HEK293 (cell line): ENCODE data around the gene NR2F1-AS1.

Source experiments
- EGR2 ChIP-seq: fragments of 450-650 bp; formaldehyde crosslinking; IDR thresholded peaks from 2 replicates; pipeline ENCODE4 v1.5.1; 2016; ENCODE audit warnings: low read depth, missing biosample characterization, missing genetic modification characterization
- FEZF1 ChIP-seq: fragments of 450-650 bp; formaldehyde crosslinking; IDR thresholded peaks from 2 replicates; pipeline ENCODE4 v1.5.1; 2016; ENCODE audit warnings: missing biosample characterization, missing genetic modification characterization
- GLIS1 ChIP-seq: fragments of 450-650 bp; formaldehyde crosslinking; IDR thresholded peaks from 2 replicates; pipeline ENCODE4 v1.5.1; 2016; ENCODE audit warnings: missing biosample characterization, missing genetic modification characterization
- GLIS2 ChIP-seq: fragments of 450-650 bp; formaldehyde crosslinking; IDR thresholded peaks from 2 replicates; pipeline ENCODE4 v1.5.1; 2016; ENCODE audit warnings: missing biosample characterization, missing genetic modification characterization
- KLF16 ChIP-seq: fragments of 450-650 bp; formaldehyde crosslinking; IDR thresholded peaks from 2 replicates; pipeline ENCODE4 v1.5.1; 2017; ENCODE audit warnings: missing biosample characterization, missing genetic modification characterization
- SCRT1 ChIP-seq: fragments of 450-650 bp; formaldehyde crosslinking; IDR thresholded peaks from 2 replicates; pipeline ENCODE4 v1.5.1; 2016; ENCODE audit warnings: missing biosample characterization, missing genetic modification characterization, borderline replicate concordance
- TCF7L2 ChIP-seq: IDR thresholded peaks from 2 replicates; pipeline ENCODE4 v1.6.1; 2011; ENCODE audit warnings: low read depth, mild to moderate bottlenecking, inconsistent platforms, low read length, moderate library complexity, borderline replicate concordance
- WT1 ChIP-seq: fragments of 450-650 bp; formaldehyde crosslinking; IDR thresholded peaks from 2 replicates; pipeline ENCODE4 v1.5.1; 2016; ENCODE audit warnings: missing biosample characterization, missing genetic modification characterization
- ZBTB7A ChIP-seq: fragments of 450-650 bp; formaldehyde crosslinking; IDR thresholded peaks from 2 replicates; pipeline ENCODE4 v1.5.1; 2016; ENCODE audit warnings: low read depth, missing biosample characterization, missing genetic modification characterization
- ZNF132 ChIP-seq: fragments of 450-650 bp; formaldehyde crosslinking; IDR thresholded peaks from 2 replicates; pipeline ENCODE4 v1.5.1; 2017; ENCODE audit warnings: missing biosample characterization, missing genetic modification characterization, borderline replicate concordance
- ZNF140 ChIP-seq: fragments of 450-650 bp; formaldehyde crosslinking; IDR thresholded peaks from 2 replicates; pipeline ENCODE4 v1.5.1; 2016; ENCODE audit warnings: missing biosample characterization, missing genetic modification characterization
- ZNF155 ChIP-seq: fragments of 450-650 bp; formaldehyde crosslinking; IDR thresholded peaks from 2 replicates; pipeline ENCODE4 v1.5.1; 2016; ENCODE audit warnings: missing biosample characterization, missing genetic modification characterization
- ZNF211 ChIP-seq: fragments of 450-650 bp; formaldehyde crosslinking; IDR thresholded peaks from 2 replicates; pipeline ENCODE4 v1.5.1; 2016; ENCODE audit warnings: low read depth, missing biosample characterization, missing genetic modification characterization
- ZNF223 ChIP-seq: fragments of 450-650 bp; formaldehyde crosslinking; IDR thresholded peaks from 2 replicates; pipeline ENCODE4 v1.5.1; 2016; ENCODE audit warnings: missing biosample characterization, missing genetic modification characterization
- ZNF23 ChIP-seq: fragments of 450-650 bp; formaldehyde crosslinking; IDR thresholded peaks from 2 replicates; pipeline ENCODE4 v1.5.1; 2016; ENCODE audit warnings: missing biosample characterization, missing genetic modification characterization, borderline replicate concordance
- ZNF24 ChIP-seq: fragments of 450-650 bp; formaldehyde crosslinking; IDR thresholded peaks from 2 replicates; pipeline ENCODE4 v1.5.1; 2016; ENCODE audit warnings: missing biosample characterization, missing genetic modification characterization
- ZNF292 ChIP-seq: fragments of 450-650 bp; formaldehyde crosslinking; IDR thresholded peaks from 2 replicates; pipeline ENCODE4 v1.5.1; 2016; ENCODE audit warnings: low read depth, missing biosample characterization, missing genetic modification characterization, borderline replicate concordance
- ZNF311 ChIP-seq: fragments of 450-650 bp; formaldehyde crosslinking; IDR thresholded peaks from 2 replicates; pipeline ENCODE4 v1.5.1; 2017; ENCODE audit warnings: missing biosample characterization, missing genetic modification characterization, borderline replicate concordance
- ZNF394 ChIP-seq: fragments of 450-650 bp; formaldehyde crosslinking; IDR thresholded peaks from 2 replicates; pipeline ENCODE4 v1.5.1; 2016; ENCODE audit warnings: missing biosample characterization, missing genetic modification characterization, mild to moderate bottlenecking, moderate library complexity, borderline replicate concordance
- ZNF423 ChIP-seq: fragments of 450-650 bp; formaldehyde crosslinking; IDR thresholded peaks from 2 replicates; pipeline ENCODE4 v1.5.1; 2016; ENCODE audit warnings: missing biosample characterization, missing genetic modification characterization
- ZNF426 ChIP-seq: fragments of 450-650 bp; formaldehyde crosslinking; IDR thresholded peaks from 2 replicates; pipeline ENCODE4 v1.5.1; 2017; ENCODE audit warnings: missing biosample characterization, missing genetic modification characterization, mild to moderate bottlenecking, inconsistent platforms, moderate library complexity
- ZNF510 ChIP-seq: fragments of 450-650 bp; formaldehyde crosslinking; IDR thresholded peaks from 2 replicates; pipeline ENCODE4 v1.5.1; 2018; ENCODE audit warnings: mild to moderate bottlenecking, missing genetic modification characterization, missing biosample characterization; ENCODE audit not compliant: insufficient replicate concordance
- ZNF548 ChIP-seq: fragments of 450-650 bp; formaldehyde crosslinking; IDR thresholded peaks from 2 replicates; pipeline ENCODE4 v1.5.1; 2016; ENCODE audit warnings: missing biosample characterization, missing genetic modification characterization
- ZNF623 ChIP-seq: fragments of 450-650 bp; formaldehyde crosslinking; IDR thresholded peaks from 2 replicates; pipeline ENCODE4 v1.5.1; 2016; ENCODE audit warnings: missing biosample characterization, missing genetic modification characterization
- ZNF670 ChIP-seq: fragments of 450-650 bp; formaldehyde crosslinking; IDR thresholded peaks from 2 replicates; pipeline ENCODE4 v1.5.1; 2016; ENCODE audit warnings: missing biosample characterization, missing genetic modification characterization, low read depth
- ZNF747 ChIP-seq: fragments of 450-650 bp; formaldehyde crosslinking; IDR thresholded peaks from 2 replicates; pipeline ENCODE4 v1.5.1; 2016; ENCODE audit warnings: missing biosample characterization, missing genetic modification characterization
- ZSCAN23 ChIP-seq: fragments of 450-650 bp; formaldehyde crosslinking; IDR thresholded peaks from 2 replicates; pipeline ENCODE4 v1.5.1; 2016; ENCODE audit warnings: missing biosample characterization, missing genetic modification characterization
- TF ChIP-seq, protein P1 (sequence below): fragments of 450-650 bp; formaldehyde crosslinking; IDR thresholded peaks from 2 replicates; pipeline ENCODE4 v1.5.1; 2017; ENCODE audit warnings: missing biosample characterization, missing genetic modification characterization
- TF ChIP-seq, protein P2 (sequence below): sonication (generic); formaldehyde crosslinking; IDR thresholded peaks from 2 replicates; pipeline ENCODE4 v1.8.1; 2022; ENCODE audit warnings: mild to moderate bottlenecking, moderate library complexity, missing genetic modification reagents
- TF ChIP-seq, protein P3 (sequence below): fragments of 450-650 bp; formaldehyde crosslinking; IDR thresholded peaks from 2 replicates; pipeline ENCODE4 v1.5.1; 2016; ENCODE audit warnings: missing biosample characterization, missing genetic modification characterization
- TF ChIP-seq, protein P4 (sequence below): fragments of 450-650 bp; formaldehyde crosslinking; IDR thresholded peaks from 2 replicates; pipeline ENCODE4 v1.5.0; 2017; ENCODE audit warnings: missing biosample characterization, missing genetic modification characterization, borderline replicate concordance
- TF ChIP-seq, protein P5 (sequence below): IDR thresholded peaks from 2 replicates; pipeline ENCODE4 v1.6.1; 2011; ENCODE audit warnings: mild to moderate bottlenecking, low read depth, low read length, borderline replicate concordance

NR2F1-AS1 gene

DNA sequence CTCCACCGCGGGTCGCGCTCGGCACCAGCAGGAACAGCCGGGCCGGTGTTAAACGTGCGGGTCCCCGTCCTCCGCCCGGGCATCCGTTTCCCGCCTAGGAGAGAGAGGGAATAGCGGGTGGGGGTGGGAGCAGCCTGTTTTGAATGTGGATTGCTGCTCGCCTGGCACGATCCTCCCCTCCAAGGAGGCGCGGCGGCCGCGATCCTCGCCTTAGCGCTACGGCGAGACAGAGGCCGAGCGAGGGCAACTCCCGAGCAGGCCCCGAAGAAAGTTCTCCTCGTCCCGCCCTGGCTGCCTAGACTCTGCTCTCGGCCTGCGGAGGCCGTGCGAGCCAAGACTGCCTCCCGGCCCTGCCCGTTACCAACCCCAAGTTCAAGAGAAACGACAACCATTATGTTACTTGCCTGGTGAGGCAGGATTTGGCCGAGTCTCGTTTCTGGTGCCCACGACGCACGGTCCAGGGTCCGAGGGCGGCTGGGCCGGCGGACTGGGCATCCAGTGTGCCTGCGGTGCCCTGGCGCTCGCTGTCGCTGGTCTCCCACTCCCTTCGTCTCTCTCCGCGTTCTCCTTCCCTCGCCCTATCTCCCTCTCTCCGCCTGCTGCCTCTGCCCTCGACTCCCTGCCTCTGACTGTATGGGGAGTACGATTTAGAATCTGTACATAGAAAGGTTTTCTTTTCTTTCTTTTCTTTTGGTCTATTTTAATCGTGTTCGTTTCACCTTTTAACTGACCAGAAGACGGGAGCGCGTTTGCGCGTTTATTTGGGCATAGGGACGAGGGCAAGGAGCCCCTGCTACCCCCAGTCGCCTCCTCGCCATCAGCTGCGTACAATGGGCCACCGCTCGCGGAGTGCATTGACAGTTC, 724 bp downstream of the NR2F1-AS1 start (continued):
- TF ChIP-seq GLIS1 (no peak), TCF7L2 (no peak), ZNF311 (tag by site-specific recombination) (no peak), KLF16 (tag by site-specific recombination) (no peak), EGR2 (tag by site-specific recombination) (peak; percentile 37; the same call in 1 of the 2 replicates), ZNF394 (tag by site-specific recombination) (peak; percentile 81), GLIS2 (tag by site-specific recombination) (no peak), WT1 (tag by site-specific recombination) (no peak; the same call in 1 of the 2 replicates), ZNF670 (no peak), ZNF623 (tag by site-specific recombination) (no peak), ZNF132 (no peak), ZNF23 (no peak), ZNF510 (tag by site-specific recombination) (no peak), ZNF223 (tag by site-specific recombination) (no peak), ZNF423 (tag by site-specific recombination) (no peak), ZBTB7A (tag by site-specific recombination) (no peak), ZNF426 (tag by site-specific recombination) (no peak), ZSCAN23 (tag by site-specific recombination) (no peak), ZNF747 (no peak), ZNF155 (tag by site-specific recombination) (no peak), SCRT1 (tag by site-specific recombination) (no peak), FEZF1 (tag by site-specific recombination) (no peak), ZNF24 (no peak), ZNF140 (tag by site-specific recombination) (no peak), ZNF548 (tag by site-specific recombination) (no peak), ZNF211 (tag by site-specific recombination) (no peak), ZNF292 (tag by site-specific recombination) (no peak)
- TF ChIP-seq, protein P1, sequence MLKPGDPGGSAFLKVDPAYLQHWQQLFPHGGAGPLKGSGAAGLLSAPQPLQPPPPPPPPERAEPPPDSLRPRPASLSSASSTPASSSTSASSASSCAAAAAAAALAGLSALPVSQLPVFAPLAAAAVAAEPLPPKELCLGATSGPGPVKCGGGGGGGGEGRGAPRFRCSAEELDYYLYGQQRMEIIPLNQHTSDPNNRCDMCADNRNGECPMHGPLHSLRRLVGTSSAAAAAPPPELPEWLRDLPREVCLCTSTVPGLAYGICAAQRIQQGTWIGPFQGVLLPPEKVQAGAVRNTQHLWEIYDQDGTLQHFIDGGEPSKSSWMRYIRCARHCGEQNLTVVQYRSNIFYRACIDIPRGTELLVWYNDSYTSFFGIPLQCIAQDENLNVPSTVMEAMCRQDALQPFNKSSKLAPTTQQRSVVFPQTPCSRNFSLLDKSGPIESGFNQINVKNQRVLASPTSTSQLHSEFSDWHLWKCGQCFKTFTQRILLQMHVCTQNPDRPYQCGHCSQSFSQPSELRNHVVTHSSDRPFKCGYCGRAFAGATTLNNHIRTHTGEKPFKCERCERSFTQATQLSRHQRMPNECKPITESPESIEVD (tag by site-specific recombination), result no peak
- TF ChIP-seq, protein P2, sequence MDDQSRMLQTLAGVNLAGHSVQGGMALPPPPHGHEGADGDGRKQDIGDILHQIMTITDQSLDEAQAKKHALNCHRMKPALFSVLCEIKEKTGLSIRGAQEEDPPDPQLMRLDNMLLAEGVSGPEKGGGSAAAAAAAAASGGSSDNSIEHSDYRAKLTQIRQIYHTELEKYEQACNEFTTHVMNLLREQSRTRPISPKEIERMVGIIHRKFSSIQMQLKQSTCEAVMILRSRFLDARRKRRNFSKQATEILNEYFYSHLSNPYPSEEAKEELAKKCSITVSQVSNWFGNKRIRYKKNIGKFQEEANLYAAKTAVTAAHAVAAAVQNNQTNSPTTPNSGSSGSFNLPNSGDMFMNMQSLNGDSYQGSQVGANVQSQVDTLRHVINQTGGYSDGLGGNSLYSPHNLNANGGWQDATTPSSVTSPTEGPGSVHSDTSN (CRISPR knock-in tag), result no peak
- TF ChIP-seq, protein P3, sequence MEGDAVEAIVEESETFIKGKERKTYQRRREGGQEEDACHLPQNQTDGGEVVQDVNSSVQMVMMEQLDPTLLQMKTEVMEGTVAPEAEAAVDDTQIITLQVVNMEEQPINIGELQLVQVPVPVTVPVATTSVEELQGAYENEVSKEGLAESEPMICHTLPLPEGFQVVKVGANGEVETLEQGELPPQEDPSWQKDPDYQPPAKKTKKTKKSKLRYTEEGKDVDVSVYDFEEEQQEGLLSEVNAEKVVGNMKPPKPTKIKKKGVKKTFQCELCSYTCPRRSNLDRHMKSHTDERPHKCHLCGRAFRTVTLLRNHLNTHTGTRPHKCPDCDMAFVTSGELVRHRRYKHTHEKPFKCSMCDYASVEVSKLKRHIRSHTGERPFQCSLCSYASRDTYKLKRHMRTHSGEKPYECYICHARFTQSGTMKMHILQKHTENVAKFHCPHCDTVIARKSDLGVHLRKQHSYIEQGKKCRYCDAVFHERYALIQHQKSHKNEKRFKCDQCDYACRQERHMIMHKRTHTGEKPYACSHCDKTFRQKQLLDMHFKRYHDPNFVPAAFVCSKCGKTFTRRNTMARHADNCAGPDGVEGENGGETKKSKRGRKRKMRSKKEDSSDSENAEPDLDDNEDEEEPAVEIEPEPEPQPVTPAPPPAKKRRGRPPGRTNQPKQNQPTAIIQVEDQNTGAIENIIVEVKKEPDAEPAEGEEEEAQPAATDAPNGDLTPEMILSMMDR (tag by site-specific recombination), result 0 out of 2 replicates have a peak, but pooled peaks have one; percentile 37
- TF ChIP-seq, protein P4, sequence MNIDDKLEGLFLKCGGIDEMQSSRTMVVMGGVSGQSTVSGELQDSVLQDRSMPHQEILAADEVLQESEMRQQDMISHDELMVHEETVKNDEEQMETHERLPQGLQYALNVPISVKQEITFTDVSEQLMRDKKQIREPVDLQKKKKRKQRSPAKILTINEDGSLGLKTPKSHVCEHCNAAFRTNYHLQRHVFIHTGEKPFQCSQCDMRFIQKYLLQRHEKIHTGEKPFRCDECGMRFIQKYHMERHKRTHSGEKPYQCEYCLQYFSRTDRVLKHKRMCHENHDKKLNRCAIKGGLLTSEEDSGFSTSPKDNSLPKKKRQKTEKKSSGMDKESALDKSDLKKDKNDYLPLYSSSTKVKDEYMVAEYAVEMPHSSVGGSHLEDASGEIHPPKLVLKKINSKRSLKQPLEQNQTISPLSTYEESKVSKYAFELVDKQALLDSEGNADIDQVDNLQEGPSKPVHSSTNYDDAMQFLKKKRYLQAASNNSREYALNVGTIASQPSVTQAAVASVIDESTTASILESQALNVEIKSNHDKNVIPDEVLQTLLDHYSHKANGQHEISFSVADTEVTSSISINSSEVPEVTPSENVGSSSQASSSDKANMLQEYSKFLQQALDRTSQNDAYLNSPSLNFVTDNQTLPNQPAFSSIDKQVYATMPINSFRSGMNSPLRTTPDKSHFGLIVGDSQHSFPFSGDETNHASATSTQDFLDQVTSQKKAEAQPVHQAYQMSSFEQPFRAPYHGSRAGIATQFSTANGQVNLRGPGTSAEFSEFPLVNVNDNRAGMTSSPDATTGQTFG (tag by site-specific recombination), result no peak
- TF ChIP-seq, protein P5, sequence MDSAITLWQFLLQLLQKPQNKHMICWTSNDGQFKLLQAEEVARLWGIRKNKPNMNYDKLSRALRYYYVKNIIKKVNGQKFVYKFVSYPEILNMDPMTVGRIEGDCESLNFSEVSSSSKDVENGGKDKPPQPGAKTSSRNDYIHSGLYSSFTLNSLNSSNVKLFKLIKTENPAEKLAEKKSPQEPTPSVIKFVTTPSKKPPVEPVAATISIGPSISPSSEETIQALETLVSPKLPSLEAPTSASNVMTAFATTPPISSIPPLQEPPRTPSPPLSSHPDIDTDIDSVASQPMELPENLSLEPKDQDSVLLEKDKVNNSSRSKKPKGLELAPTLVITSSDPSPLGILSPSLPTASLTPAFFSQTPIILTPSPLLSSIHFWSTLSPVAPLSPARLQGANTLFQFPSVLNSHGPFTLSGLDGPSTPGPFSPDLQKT, result no peak
